HepG2 (cell line): ENCODE data around the gene SORL1-AS1.

Experiments used
- ATAD3A ChIP-seq: sonication (generic); formaldehyde crosslinking; IDR thresholded peaks from 2 replicates; pipeline ENCODE4 v1.4.0; 2020; ENCODE audit warnings: missing genetic modification reagents
- BRD4 ChIP-seq: sonication (generic); formaldehyde crosslinking; IDR thresholded peaks from 2 replicates; pipeline ENCODE4 v1.4.0; 2020; ENCODE audit warnings: missing genetic modification reagents
- CEBPG ChIP-seq: IDR thresholded peaks from 2 replicates; pipeline ENCODE4 v1.6.1; 2016
- CREM ChIP-seq, 2 experiments: sonication (generic) in 1 of 2; formaldehyde crosslinking in 1 of 2; IDR thresholded peaks; 2 replicates each; pipeline versions ENCODE4 v1.4.0 to v1.6.1; 2016 to 2020; ENCODE audit warnings: antibody characterized with exemption in 1 of 2, mild to moderate bottlenecking in 1 of 2, missing genetic modification reagents in 1 of 2
- HDAC6 ChIP-seq: fragments of 200-600 bp; sonication (generic); IDR thresholded peaks from 2 replicates; pipeline ENCODE4 v1.7.0; 2017; ENCODE audit warnings: mild to moderate bottlenecking, antibody characterized with exemption, low read length, low read depth
- KDM6A ChIP-seq: IDR thresholded peaks from 2 replicates; pipeline ENCODE4 v1.6.1; 2016; ENCODE audit warnings: low read depth
- MLX ChIP-seq: IDR thresholded peaks from 2 replicates; pipeline ENCODE4 v1.6.1; 2016
- NCOA5 ChIP-seq: sonication (generic); formaldehyde crosslinking; IDR thresholded peaks from 2 replicates; pipeline ENCODE4 v1.4.0; 2020; ENCODE audit warnings: missing genetic modification reagents
- NKX3-1 ChIP-seq: sonication (generic); formaldehyde crosslinking; IDR thresholded peaks from 2 replicates; pipeline ENCODE4 v1.5.0; 2020; ENCODE audit warnings: missing genetic modification reagents
- POGK ChIP-seq: sonication (generic); formaldehyde crosslinking; conservative IDR thresholded peaks from 2 replicates; pipeline ENCODE4 v1.8.0; 2022; ENCODE audit warnings: mild to moderate bottlenecking, moderate library complexity, missing genetic modification reagents
- RFX5 ChIP-seq: IDR thresholded peaks from 2 replicates; pipeline ENCODE4 v1.6.1; 2011; ENCODE audit warnings: low read depth, low read length, improper control_type of control experiment
- RORA ChIP-seq: sonication (generic); formaldehyde crosslinking; IDR thresholded peaks from 2 replicates; pipeline ENCODE4 v1.5.0; 2020; ENCODE audit warnings: mild to moderate bottlenecking, missing genetic modification reagents, moderate library complexity
- THRA ChIP-seq: sonication (generic); formaldehyde crosslinking; IDR thresholded peaks from 2 replicates; pipeline ENCODE4 v1.4.0; 2020; ENCODE audit warnings: missing genetic modification reagents, borderline replicate concordance
- WIZ ChIP-seq: sonication (generic); formaldehyde crosslinking; IDR thresholded peaks from 2 replicates; pipeline ENCODE4 v1.5.1; 2020; ENCODE audit warnings: mild to moderate bottlenecking, missing genetic modification reagents
- ZBTB14 ChIP-seq: sonication (generic); formaldehyde crosslinking; IDR thresholded peaks from 2 replicates; pipeline ENCODE4 v1.4.0; 2020; ENCODE audit warnings: missing genetic modification reagents
- ZMYM3 ChIP-seq: sonication (generic); formaldehyde crosslinking; IDR thresholded peaks from 2 replicates; pipeline ENCODE4 v1.5.1; 2020; ENCODE audit warnings: mild to moderate bottlenecking, missing genetic modification reagents
- ZNF136 ChIP-seq: sonication (generic); formaldehyde crosslinking; IDR thresholded peaks from 2 replicates; pipeline ENCODE4 v1.8.1; 2022; ENCODE audit warnings: low read depth, mild to moderate bottlenecking, moderate library complexity, missing genetic modification reagents
- ZNF143 ChIP-seq: sonication (generic); formaldehyde crosslinking; IDR thresholded peaks from 2 replicates; pipeline ENCODE4 v1.4.0; 2020; ENCODE audit warnings: missing genetic modification reagents
- ZNF333 ChIP-seq: sonication (generic); formaldehyde crosslinking; IDR thresholded peaks from 2 replicates; pipeline ENCODE4 v1.4.0; 2020; ENCODE audit warnings: mild to moderate bottlenecking, missing genetic modification reagents, borderline replicate concordance
- ZNF646 ChIP-seq: sonication (generic); formaldehyde crosslinking; IDR thresholded peaks from 2 replicates; pipeline ENCODE4 v1.9.0; 2021; ENCODE audit warnings: mild to moderate bottlenecking, missing genetic modification reagents

Gene SORL1-AS1

GRCh38 chr11:121460941-121461514, 8.3 kb upstream of the SORL1-AS1 start (continued):
- peak; percentile 80 for TF ChIP-seq MLX (CRISPR knock-in tag)
- peak; percentile 77 for TF ChIP-seq CEBPG (CRISPR knock-in tag)
- TF ChIP-seq ZBTB14 = no peak
- no peak for TF ChIP-seq ZNF646 (CRISPR knock-in tag)
- no peak for TF ChIP-seq HDAC6
- peak; percentile 44; the same call in 1 of the 2 replicates for TF ChIP-seq CREM (IDR thresholded peaks at IDR 0.05)
- no peak for TF ChIP-seq CREM (CRISPR knock-in tag; IDR thresholded peaks at IDR 0.05)
- no peak for TF ChIP-seq ZNF333 (CRISPR knock-in tag)
- TF ChIP-seq WIZ (CRISPR knock-in tag) = no peak
- TF ChIP-seq ZMYM3 (CRISPR knock-in tag) = no peak
- 0 out of 2 replicates have a peak, but pooled peaks have one; percentile 7 for TF ChIP-seq THRA (CRISPR knock-in tag)
- TF ChIP-seq RFX5 = no peak
- no peak for TF ChIP-seq RORA (CRISPR knock-in tag)
- no peak for TF ChIP-seq BRD4 (CRISPR knock-in tag)
- TF ChIP-seq ZNF143 = no peak
- no peak for TF ChIP-seq NCOA5 (CRISPR knock-in tag)
- TF ChIP-seq KDM6A (CRISPR knock-in tag) = no peak
- no peak for TF ChIP-seq ATAD3A (CRISPR knock-in tag)
- TF ChIP-seq ZNF136 (CRISPR knock-in tag) = no peak
- no peak for TF ChIP-seq POGK (CRISPR knock-in tag)
- no peak for TF ChIP-seq NKX3-1 (CRISPR knock-in tag)
